Head of caudate nucleus (tissue), 42 donors: ENCODE data around the gene KRT10.
"Not testable (repeated sequence)": the region's sequence is repeated elsewhere in the genome, so short reads cannot be mapped to it uniquely, and the experiment has no call there.

ENCODE experiments used
- DNase-seq, 42 donors: peaks; one replicate each; pipeline versions ENCODE4 v3.0.0 to v3.0.0-alpha.2; 2020 to 2021; ENCODE audit warnings: mixed read lengths in 7 of 42
- intact Hi-C: fragments of 100-400 bp; cut with DNase I; formaldehyde crosslinking; loops from one replicate; pipeline ENCODE4 v1.15.0; 2022

KRT10 gene

DNA sequence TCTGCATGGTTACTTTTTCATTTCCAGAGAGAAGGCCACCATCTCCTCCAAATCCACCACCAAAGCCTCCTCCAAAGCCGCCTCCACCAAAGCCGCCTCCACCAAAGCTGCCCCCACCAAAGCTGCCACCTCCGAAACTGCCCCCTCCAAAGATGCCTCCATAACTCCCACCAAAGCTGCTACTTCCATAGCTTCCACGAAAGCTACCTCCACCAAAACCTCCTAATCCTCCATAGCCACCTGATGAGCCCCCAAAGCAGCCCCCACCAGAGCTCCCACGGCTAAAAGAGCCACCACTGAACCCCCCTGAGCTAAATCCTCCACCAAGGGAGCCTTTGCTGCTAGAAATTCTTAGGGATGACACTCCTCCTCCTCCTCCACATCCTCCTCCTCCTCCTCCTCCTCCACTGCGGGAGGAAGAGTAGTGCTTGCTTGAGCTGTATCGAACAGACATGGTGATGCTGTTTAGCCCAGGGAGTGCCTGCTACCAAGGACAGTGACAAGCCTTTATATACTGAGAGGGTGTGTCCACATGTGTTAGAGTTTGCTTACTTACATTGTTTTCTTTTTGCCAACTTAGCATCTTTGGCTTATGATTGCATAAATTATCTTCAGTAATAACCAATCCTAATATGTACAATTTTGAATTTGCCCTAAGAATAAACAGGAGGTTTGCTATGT lies at the start of gene KRT10:
KRT10 (minus strand) TSS at position 483 of the 681 bp plus-strand sequence; CDS start at position 454, 29 bp downstream.
- intact Hi-C loops: no loop called here
- no peak for DNase-seq

GRCh38 chr17:40871316-40871715 lies 48.9 kb upstream of the KRT10 start:
- no peak for DNase-seq
- intact Hi-C loops: no loop called here

GRCh38 chr17:40870136-40870535 lies 47.7 kb upstream of the KRT10 start:
- no peak for DNase-seq
- intact Hi-C loops: no loop called here

- no peak for DNase-seq
- intact Hi-C loops: no loop called here
These were observed 44.4 kb upstream of the KRT10 start, which contains the start of gene KRT12 for GRCh38 chr17:40866838-40867237. Gene KRT12, minus strand, starts transcription at chr17:40867223. Its CDS starts 37 bp downstream, at chr17:40867186.

GRCh38 chr17:40864661-40865390 lies 42.4 kb upstream of the KRT10 start:
- intact Hi-C loops: no loop called here
- DNase-seq: no peak

DNA sequence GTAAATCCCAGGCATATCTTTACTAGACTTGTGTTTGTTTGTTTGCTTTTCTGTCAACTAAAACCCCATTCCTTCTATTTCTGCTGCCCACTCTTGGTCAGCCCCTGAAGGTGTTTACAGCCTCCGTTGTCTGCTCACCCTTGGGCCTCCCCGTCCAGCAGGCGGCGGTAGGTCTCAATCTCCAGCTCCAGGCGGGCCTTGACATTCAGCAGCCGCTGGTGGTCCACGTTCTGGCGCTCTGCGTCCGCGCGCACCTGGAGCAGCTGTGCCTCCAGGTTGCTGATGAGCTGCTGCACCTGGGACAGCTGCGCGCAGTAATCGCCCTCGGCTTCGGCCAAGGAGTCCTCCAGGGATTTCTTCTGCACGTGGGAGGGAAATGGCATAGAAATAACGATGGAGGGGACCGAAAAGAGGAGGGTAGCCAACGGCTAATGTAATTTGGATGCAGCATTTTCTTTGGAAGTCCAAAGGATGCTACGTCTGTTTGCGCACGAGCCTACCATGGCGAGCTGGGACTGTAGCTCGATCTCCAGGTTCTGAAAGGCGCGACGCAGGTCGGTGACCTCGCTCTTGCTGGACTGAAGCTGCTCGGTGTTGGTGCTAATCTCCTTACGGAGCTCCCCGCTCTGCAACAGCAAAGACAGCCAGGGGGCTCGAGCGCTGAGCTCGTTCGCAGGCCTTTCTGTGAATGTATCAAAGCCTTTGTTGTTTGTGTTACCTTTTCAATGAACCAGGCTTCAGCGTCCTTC lies 40.7 kb upstream of the KRT10 start:
- no peak for DNase-seq
- intact Hi-C loops: no loop called here

DNA sequence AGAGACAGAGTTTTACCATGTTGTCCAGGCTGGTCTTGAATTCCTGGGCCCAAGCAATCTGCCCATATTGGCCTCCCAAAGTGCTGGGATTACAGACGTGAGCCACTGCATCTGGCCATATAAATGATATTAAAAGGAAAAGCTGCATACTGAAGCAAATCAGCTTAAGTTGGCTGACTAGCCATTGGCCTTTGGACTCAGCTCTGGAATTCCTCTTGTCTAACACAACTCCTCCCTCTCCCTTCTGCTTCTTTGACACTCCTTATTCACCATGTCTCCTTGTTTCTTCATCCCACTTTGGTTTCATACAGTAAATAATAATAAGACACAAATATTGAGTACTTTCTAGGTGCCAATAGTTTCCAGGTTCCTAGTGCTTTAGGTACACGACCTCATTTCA lies 37.1 kb upstream of the KRT10 start:
- intact Hi-C loops: no loop called here
- DNase-seq: no peak

GRCh38 chr17:40858667-40859066 lies 36.3 kb upstream of the KRT10 start:
- intact Hi-C loops, DNase-seq: not testable (repeated sequence)

DNA sequence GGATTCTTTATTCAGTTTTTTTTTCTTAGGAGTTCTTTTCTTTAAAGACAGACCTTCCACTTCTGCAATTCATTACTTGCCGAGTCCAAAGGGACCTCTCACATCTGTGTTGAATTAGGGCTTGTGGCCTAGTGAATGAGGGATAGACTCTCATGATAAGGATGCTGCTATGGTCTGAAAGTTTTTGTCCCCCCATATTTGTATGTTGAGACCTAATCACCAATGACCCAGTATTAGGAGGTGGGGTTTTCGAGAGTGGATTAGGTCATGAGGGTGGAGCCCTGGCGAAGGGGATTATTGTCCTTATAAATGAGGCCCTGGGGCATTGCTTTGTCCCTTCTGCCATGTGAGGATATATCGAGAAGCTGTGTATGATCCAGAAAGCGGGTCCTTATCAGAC lies 35.1 kb upstream of the KRT10 start:
- DNase-seq: no peak
- intact Hi-C loops: no loop called here

- intact Hi-C loops: no loop called here
These were observed 31.9 kb upstream of the KRT10 start for GRCh38 chr17:40854175-40854814.

DNA sequence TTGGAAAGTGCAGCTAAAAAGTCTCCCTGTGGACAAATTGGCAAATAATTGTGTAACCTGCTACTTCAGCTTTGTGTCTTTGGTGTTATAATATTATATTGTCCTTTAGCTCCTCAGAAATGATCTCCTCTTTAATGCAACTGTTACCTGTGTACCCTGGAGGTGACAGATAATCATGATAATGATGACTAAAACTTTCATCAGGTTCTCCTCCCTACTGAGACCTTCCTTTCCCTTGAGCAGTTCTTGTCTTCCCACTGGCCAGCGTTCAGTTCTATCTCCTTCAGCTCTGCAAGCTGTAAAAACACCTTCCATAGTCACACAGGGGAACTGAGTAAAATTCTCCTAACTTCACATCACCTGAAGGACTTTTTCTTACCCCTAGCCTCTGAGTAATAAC lies 29.9 kb upstream of the KRT10 start:
- DNase-seq: no peak
- intact Hi-C loops: no loop called here

More at GRCh38 chr17:40854175-40854814, 31.9 kb upstream of the KRT10 start:
- DNase-seq: no peak

- intact Hi-C loops: no loop called here
- no peak for DNase-seq
These were observed 28.0 kb upstream of the KRT10 start for GRCh38 chr17:40850293-40850972.

DNA sequence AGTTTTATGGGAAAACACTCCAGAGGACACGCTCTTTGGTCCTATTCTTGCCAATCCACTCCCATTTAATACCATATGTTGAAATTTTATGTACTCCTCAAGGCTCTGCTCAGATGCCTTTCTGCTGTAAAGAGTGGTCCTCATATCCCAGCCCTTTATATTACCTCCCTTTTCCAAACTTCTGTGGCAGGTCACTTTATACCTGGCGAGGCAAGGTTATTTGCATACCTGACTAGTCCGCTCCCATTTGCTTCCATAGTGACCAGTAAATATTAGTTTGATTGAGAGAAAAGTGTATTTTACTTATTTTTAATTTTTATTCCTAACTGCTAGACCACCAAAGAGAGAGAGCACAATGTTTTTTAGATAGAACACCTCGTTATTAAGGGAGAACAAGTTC lies 27.3 kb upstream of the KRT10 start:
- intact Hi-C loops: no loop called here

GRCh38 chr17:40848583-40849235 lies 26.3 kb upstream of the KRT10 start:
- DNase-seq: no peak
- intact Hi-C loops: no loop called here

More for the DNA sequence above, 27.3 kb upstream of the KRT10 start:
- DNase-seq: no peak

GRCh38 chr17:40846515-40847144 lies 24.2 kb upstream of the KRT10 start:
- DNase-seq: no peak
- intact Hi-C loops: no loop called here

- intact Hi-C loops: no loop called here
- no peak for DNase-seq
These were observed 22.3 kb upstream of the KRT10 start for GRCh38 chr17:40844671-40845107.

GRCh38 chr17:40843242-40843641 lies 20.8 kb upstream of the KRT10 start:
- intact Hi-C loops: no loop called here
- peak in 1 of 42 donors; percentile 11 for DNase-seq

- no peak for DNase-seq
- intact Hi-C loops: no loop called here
These were observed 18.8 kb upstream of the KRT10 start for GRCh38 chr17:40841246-40841645.
